B cell (primary cell): ENCODE results near the gene ABCC5. TPM values are rescaled to one million over a fixed set of nuclear protein-coding genes. Genes with fewer than 3 reads are reported as not detected.

ENCODE experiments used
- ATAC-seq: fragments of 200-7000 bp; cut with Tn5 transposase; one replicate; pipeline ENCODE4 v1.10.0; 2021; ENCODE audit warnings: low read depth, mild to moderate bottlenecking, moderate number of reproducible peaks, moderate library complexity
- CTCF ChIA-PET: fragments of 350-600 bp; sonication (Branson Sonifier 250); formaldehyde crosslinking; loops from one replicate; lab custom pipeline; 2021; ENCODE audit warnings: antibody characterized with exemption, inconsistent platforms; lab: Charles Lee
- POLR2A ChIA-PET: fragments of 350-600 bp; sonication (Branson Sonifier 250); formaldehyde crosslinking; loops from one replicate; lab custom pipeline; 2021; ENCODE audit warnings: antibody characterized with exemption; lab: Charles Lee
- DNase-seq: peaks from one replicate; pipeline ENCODE4 v3.0.0; 2013
- H2AFZ ChIP-seq: 2 replicates; pipeline ENCODE4 v1.6.1; 2012; ENCODE audit warnings: mild to moderate bottlenecking, low read depth, low read length; ENCODE audit not compliant: insufficient read depth, poor library complexity, severe bottlenecking
- H3K27ac ChIP-seq, 2 donors: 1 replicate in 1 of 2; 2 replicates in 1 of 2; pipeline ENCODE4 v1.5.1; 2012 to 2013; ENCODE audit warnings: low read length in 2 of 2, mild to moderate bottlenecking in 2 of 2, moderate library complexity in 1 of 2
- H3K27me3 ChIP-seq, 4 experiments: fragments of 200-600 bp in 1 of 4; sonication (generic) in 1 of 4; replicated peaks in 1 of 4; 1 replicate in 2 of 4; 2 replicates in 2 of 4; pipeline versions ENCODE4 v1.6.1 to v1.7.0; 2013 to 2016; ENCODE audit warnings: low read length in 3 of 4, mild to moderate bottlenecking in 2 of 4, mixed read lengths in 1 of 4, moderate library complexity in 1 of 4; ENCODE audit not compliant: insufficient read depth in 4 of 4, control insufficient read depth in 3 of 4; ENCODE audit errors: control extremely low read depth in 1 of 4
- H3K36me3 ChIP-seq, 2 experiments: replicated peaks in 1 of 2; 1 replicate in 1 of 2; 2 replicates in 1 of 2; pipeline versions ENCODE4 v1.6.1 to v1.7.1; 2013; ENCODE audit warnings: low read length in 1 of 2; ENCODE audit not compliant: insufficient read depth in 2 of 2, control insufficient read depth in 1 of 2; ENCODE audit errors: control extremely low read depth in 1 of 2, extremely low read depth in 1 of 2
- H3K4me1 ChIP-seq, 2 donors: fragments of 200-600 bp in 1 of 2; sonication (generic) in 1 of 2; 1 replicate in 1 of 2; 2 replicates in 1 of 2; pipeline versions ENCODE4 v1.5.1 to v1.6.1; 2013 to 2017; ENCODE audit warnings: low read length in 2 of 2; ENCODE audit not compliant: control insufficient read depth in 2 of 2, insufficient read depth in 2 of 2
- H3K4me2 ChIP-seq: replicated peaks from 2 replicates; pipeline ENCODE3; 2012; ENCODE audit warnings: mild to moderate bottlenecking, low read depth, low read length; ENCODE audit not compliant: poor library complexity, severe bottlenecking
- H3K4me3 ChIP-seq, 5 experiments: fragments of 200-600 bp in 1 of 5; sonication (generic) in 1 of 5; 1 replicate in 3 of 5; 2 replicates in 2 of 5; pipeline versions ENCODE4 v1.5.1 to v1.7.0; 2011 to 2016; ENCODE audit warnings: low read length in 4 of 5, mild to moderate bottlenecking in 4 of 5, low read depth in 2 of 5, control low read depth in 1 of 5, moderate library complexity in 1 of 5; ENCODE audit not compliant: insufficient read depth in 1 of 5; ENCODE audit errors: control extremely low read depth in 1 of 5, extremely low read depth in 1 of 5
- H3K79me2 ChIP-seq: fragments of 200-600 bp; sonication (generic); one replicate; pipeline ENCODE4 v1.6.0; 2016; ENCODE audit warnings: low read length; ENCODE audit not compliant: control insufficient read depth, insufficient read depth
- H3K9ac ChIP-seq: fragments of 200-600 bp; sonication (generic); 2 replicates; pipeline ENCODE4 v1.6.1; 2017; ENCODE audit warnings: mild to moderate bottlenecking, low read length, moderate library complexity
- H3K9me3 ChIP-seq, 3 donors: one replicate each; pipeline versions ENCODE4 v1.6.1 to v1.7.1; 2013; ENCODE audit warnings: low read length in 2 of 3; ENCODE audit not compliant: control insufficient read depth in 2 of 3, insufficient read depth in 1 of 3; ENCODE audit errors: control extremely low read depth in 1 of 3
- H4K20me1 ChIP-seq: 2 replicates; pipeline ENCODE4 v1.6.0; 2012; ENCODE audit warnings: mild to moderate bottlenecking, low read length; ENCODE audit not compliant: insufficient read depth, control insufficient read depth, poor library complexity, severe bottlenecking
- H3K27ac Mint-ChIP-seq: one replicate; pipeline ENCODE4 v1.8.0; 2021; ENCODE audit warnings: mixed read lengths
- H3K27me3 Mint-ChIP-seq: one replicate; pipeline ENCODE4 v1.8.0; 2021; ENCODE audit warnings: mixed read lengths
- H3K4me1 Mint-ChIP-seq: one replicate; pipeline ENCODE4 v1.8.0; 2021; ENCODE audit warnings: mixed read lengths
- H3K4me3 Mint-ChIP-seq: one replicate; pipeline ENCODE4 v1.8.0; 2021; ENCODE audit warnings: mixed read lengths
- H3K9me3 Mint-ChIP-seq: one replicate; pipeline ENCODE4 v1.8.0; 2022; ENCODE audit warnings: mixed read lengths; ENCODE audit not compliant: insufficient read depth
- EZH2 ChIP-seq: IDR thresholded peaks from 2 replicates; pipeline ENCODE4 v1.6.1; 2012; ENCODE audit warnings: borderline replicate concordance, low read depth, mild to moderate bottlenecking, moderate library complexity, low read length; ENCODE audit not compliant: insufficient read depth, poor library complexity, severe bottlenecking
- WGBS: methylation state at CpG from one replicate; pipeline ENCODE4 v1.1.5; 2013; ENCODE audit warnings: missing lambda C conversion rate; ENCODE audit not compliant: insufficient coverage; 5-methylcytosine and 5-hydroxymethylcytosine counted together
- intact Hi-C: fragments of 100-400 bp; cut with micrococcal nuclease; formaldehyde crosslinking; loops from one replicate; pipeline ENCODE4 v1.10.0; 2022
- polyA plus RNA-seq: library from polyadenylated mRNA; depleted of rRNA; stranded (reverse); fragments of >200 nt; gene quantifications from 2 replicates; pipeline ENCODE4 v1.2.3, GENCODE V29; 2012
- total RNA-seq, 2 donors: library from RNA; stranded (reverse); fragments of 120-200 nt in 1 of 2; gene quantifications; 1 replicate in 1 of 2; 2 replicates in 1 of 2; pipeline versions ENCODE4 v1.2.3 to v1.2.4, GENCODE V29; 2013 to 2022
- TF ChIP-seq, protein P1 (sequence below): fragments of 200-600 bp; IDR thresholded peaks from one replicate; pipeline ENCODE4 v1.8.0; 2022; ENCODE audit warnings: antibody characterized with exemption, mild to moderate bottlenecking

The ABCC5 gene
- total and polyA plus RNA-seq, 2 donors (not counting 1 experiment from before 2014, with no cell fraction given), result 13.4 to 29.5 TPM

DNA sequence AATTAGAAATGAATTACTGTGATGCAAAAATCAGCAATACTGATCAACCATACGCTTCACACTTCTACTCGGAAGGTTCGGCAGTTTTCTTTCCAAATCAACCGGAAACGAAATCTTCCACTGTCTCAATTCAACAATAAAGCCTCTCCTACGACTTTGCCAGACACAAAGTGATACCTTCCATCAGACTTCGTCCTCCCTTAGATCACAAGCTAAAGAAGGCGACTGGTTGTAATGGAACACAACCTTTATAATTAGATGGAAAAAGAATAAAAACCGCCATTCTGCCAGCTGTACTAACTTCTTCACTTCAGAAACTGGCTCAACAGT, 133.6 kb downstream of the ABCC5 start:
- H3K9me3 Mint-ChIP-seq, result no peaks in the 10 kb centered on the region
- no peak for TF ChIP-seq EZH2
- TF ChIP-seq, protein P1, sequence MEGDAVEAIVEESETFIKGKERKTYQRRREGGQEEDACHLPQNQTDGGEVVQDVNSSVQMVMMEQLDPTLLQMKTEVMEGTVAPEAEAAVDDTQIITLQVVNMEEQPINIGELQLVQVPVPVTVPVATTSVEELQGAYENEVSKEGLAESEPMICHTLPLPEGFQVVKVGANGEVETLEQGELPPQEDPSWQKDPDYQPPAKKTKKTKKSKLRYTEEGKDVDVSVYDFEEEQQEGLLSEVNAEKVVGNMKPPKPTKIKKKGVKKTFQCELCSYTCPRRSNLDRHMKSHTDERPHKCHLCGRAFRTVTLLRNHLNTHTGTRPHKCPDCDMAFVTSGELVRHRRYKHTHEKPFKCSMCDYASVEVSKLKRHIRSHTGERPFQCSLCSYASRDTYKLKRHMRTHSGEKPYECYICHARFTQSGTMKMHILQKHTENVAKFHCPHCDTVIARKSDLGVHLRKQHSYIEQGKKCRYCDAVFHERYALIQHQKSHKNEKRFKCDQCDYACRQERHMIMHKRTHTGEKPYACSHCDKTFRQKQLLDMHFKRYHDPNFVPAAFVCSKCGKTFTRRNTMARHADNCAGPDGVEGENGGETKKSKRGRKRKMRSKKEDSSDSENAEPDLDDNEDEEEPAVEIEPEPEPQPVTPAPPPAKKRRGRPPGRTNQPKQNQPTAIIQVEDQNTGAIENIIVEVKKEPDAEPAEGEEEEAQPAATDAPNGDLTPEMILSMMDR, result no peak
- peaks cover 0 to 4% of the 10 kb centered on the region in 2 experiments for H3K36me3 ChIP-seq
- H2AFZ ChIP-seq, result peak overlapping the region; percentile 96
- POLR2A ChIA-PET, result interaction anchor here (0.5 kb wide), 1 partner anchor 590 kb away, joined by 4 read pairs; no protein-coding TSS in a partner anchor
- H3K79me2 ChIP-seq, result peaks cover 66% of the 10 kb centered on the region
- peaks cover 0 to 3% (median 0%) of the 10 kb centered on the region in 3 donors for H3K9me3 ChIP-seq
- H3K9ac ChIP-seq, result peak overlapping the region; percentile 90
- H3K4me1 Mint-ChIP-seq, result peaks cover 39% of the 10 kb centered on the region
- H3K27ac ChIP-seq, result peak overlapping the region; percentile 25 to 75
- peak overlapping the region; percentile 94 for H3K4me2 ChIP-seq
- no peak for ATAC-seq
- peak overlapping the region; percentile 94 for H3K27ac Mint-ChIP-seq
- H3K4me3 ChIP-seq, result peak overlapping the region; percentile 68 to 96 (median 84)
- peaks cover 0 to 6% (median 0%) of the 10 kb centered on the region in 4 experiments for H3K27me3 ChIP-seq
- peaks cover 2% of the 10 kb centered on the region for H3K27me3 Mint-ChIP-seq
- no peak for DNase-seq
- peak overlapping the region; percentile 92 for H3K4me3 Mint-ChIP-seq
- intact Hi-C loops, result loop anchor here (1.0 to 2.0 kb wide), 7 partner anchors 11 to 415 kb away; partner anchors contain the start of genes ABCC5, EIF2B5, MAP6D1 and PSMD2
- 0% methylated on average over 5 of the region's 9 CpGs for WGBS
- CTCF ChIA-PET, result interaction anchor here (0.7 to 3.3 kb wide), 14 partner anchors 8 to 761 kb away, joined by 3 to 44 read pairs (median 3); partner anchors contain the start of genes ABCC5, DVL3, EPHB3 and MAP6D1
- H3K4me1 ChIP-seq, result peaks cover 11 to 19% of the 10 kb centered on the region in 2 donors
- peaks cover 30% of the 10 kb centered on the region for H4K20me1 ChIP-seq
